Fibroblast of skin of right biceps (primary cell): ENCODE measurements around the gene TBC1D9.
"Not testable (repeated sequence)": the region's sequence is repeated elsewhere in the genome, so short reads cannot be mapped to it uniquely, and the experiment has no call there.

Experiments used
- DNase-seq: peaks from one replicate; pipeline ENCODE4 v3.0.0-alpha.2; 2013

Gene TBC1D9

GRCh38 chr4:140756319-140757231 is at the start of gene TBC1D9:
Gene TBC1D9, minus strand, starts transcription at chr4:140756385. Its CDS starts 340 bp downstream, at chr4:140756045.
- DNase-seq = peak; percentile 85

- DNase-seq = no peak
These were observed 49.1 kb upstream of the TBC1D9 start for GRCh38 chr4:140805293-140805692.

GRCh38 chr4:140802591-140802990 is 46.4 kb upstream of the TBC1D9 start:
- no peak for DNase-seq

GRCh38 chr4:140800666-140801065 is 44.5 kb upstream of the TBC1D9 start:
- no peak for DNase-seq

GRCh38 chr4:140799686-140800225 is 43.6 kb upstream of the TBC1D9 start:
- DNase-seq = no peak

DNA sequence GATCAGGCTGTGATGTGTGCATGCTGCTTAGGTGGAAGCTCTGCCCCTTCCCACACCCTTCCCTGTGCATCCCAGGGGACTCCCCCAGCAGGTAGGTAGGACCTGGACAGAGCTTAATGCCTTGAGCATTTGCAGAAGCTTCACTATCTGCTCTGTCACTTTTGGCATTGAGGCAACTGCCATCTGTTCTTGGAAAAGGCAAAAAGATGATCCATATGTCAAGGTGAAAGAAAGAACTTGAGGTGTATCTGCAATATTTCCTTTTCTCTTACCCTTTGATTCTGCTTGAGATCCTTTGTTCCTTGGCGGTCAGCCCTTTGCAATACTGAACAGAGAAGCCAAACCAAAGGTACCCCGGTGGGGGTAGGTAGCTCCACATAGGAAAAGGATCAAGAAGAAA is 37.1 kb upstream of the TBC1D9 start:
- no peak for DNase-seq

DNA sequence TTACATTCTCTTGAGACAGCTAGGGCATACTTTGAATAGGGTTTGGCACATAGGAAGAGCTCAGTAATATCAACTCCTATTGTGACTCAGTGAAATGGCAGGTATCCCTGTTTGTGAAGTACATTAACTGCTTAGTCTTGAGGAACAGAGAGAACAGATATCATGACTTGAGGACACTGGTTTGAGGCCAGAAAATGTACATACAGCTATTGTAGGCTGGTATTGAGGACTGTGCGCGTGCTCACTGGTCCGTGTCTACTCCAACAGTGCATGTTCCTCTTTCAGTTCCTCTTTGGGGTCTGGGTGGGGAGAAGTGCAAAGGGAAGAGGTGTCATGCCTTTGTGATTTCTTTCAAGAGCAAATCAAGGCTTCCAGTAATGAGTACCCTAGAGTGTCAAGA is 34.6 kb upstream of the TBC1D9 start:
- no peak for DNase-seq

GRCh38 chr4:140790171-140790570 is 34.0 kb upstream of the TBC1D9 start:
- DNase-seq = no peak

GRCh38 chr4:140789759-140790158 is 33.6 kb upstream of the TBC1D9 start:
- peak; percentile 53 for DNase-seq

DNA sequence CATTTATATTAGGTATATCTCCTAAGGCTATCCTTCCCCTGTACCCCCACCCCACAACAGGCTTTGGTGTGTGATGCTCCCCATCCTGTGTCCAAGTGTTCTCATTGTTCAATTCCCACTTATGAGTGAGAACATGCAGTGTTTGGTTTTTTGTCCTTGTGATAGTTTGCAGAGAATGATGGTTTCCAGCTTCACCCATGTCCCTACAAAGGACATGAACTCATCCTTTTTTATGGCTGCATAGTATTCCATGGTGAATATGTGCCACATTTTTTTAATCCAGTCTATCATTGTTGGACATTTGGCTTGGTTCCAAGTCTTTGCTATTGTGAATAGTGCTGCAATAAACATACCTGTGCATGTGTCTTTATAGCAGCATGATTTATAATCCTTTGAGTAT is 26.6 kb upstream of the TBC1D9 start:
- not testable (repeated sequence) for DNase-seq

- DNase-seq = no peak
These were observed 25.4 kb upstream of the TBC1D9 start for GRCh38 chr4:140781596-140781995.

DNA sequence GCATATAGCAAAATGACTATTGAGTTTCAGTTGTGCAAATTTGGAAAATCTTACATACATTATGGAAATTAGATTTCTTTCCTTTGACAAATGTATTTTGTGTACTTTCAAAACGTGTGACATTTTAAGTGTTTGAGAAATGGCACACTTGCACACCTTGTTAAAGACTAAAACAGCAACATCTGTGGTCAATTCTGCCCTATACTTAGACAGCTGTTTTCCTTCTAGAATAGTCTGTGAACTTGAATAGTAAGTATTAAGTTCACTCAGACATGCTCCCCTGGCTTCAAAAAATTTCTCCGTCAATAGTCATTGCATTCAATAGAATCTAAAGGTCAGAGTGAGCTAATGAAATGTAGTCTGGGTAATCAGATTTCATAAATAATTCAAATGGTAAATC is 21.7 kb upstream of the TBC1D9 start:
- DNase-seq = no peak

DNA sequence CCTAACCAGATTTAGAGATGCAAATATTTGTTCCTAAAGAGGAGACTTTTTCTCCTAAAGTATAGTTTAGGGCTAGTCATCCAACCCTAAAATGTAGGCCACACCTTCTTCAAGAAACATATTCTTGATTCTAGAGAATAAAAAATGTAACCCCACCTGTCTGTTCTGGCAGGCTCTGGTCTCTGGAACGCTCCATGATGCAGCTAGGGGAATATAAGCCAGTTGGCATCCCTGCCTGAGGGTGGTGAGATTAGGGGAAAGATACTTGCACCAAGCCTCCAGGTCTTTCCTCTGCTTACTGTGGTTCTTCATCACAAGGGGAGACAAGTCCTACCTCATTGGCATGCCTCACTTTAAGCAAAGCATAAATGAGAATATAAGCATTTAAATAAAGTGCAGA is 21.2 kb upstream of the TBC1D9 start:
- DNase-seq = no peak

GRCh38 chr4:140776556-140776955 is 20.4 kb upstream of the TBC1D9 start:
- DNase-seq = no peak

- DNase-seq = no peak
These were observed 18.8 kb upstream of the TBC1D9 start for GRCh38 chr4:140774956-140775355.

- DNase-seq = no peak
These were observed 18.3 kb upstream of the TBC1D9 start for GRCh38 chr4:140774510-140774909.

DNA sequence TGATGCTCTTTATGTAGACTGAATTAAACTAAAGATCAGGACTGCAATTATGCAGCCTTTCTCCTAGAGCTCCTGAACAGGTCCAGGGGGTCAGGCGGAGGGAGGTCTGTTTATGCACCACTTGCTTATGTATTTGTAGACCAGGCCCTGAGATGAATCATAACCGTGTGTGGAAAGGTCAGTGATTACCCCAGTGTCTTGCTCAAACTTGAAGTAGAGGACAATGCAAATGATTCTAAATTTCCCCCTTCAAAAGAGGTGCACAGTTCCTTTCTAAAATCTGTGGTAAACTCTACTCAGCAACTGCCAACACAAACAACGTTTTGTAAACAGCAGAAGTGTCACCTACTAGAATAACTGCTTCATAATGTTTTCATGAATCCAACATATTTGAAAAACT is 13.0 kb upstream of the TBC1D9 start:
- no peak for DNase-seq

GRCh38 chr4:140764785-140765392 is 8.7 kb upstream of the TBC1D9 start:
- no peak for DNase-seq

- DNase-seq = no peak
These were observed 6.0 kb upstream of the TBC1D9 start for GRCh38 chr4:140762202-140762601.

GRCh38 chr4:140757232-140757630 is 1.0 kb upstream of the TBC1D9 start:
- no peak for DNase-seq

DNA sequence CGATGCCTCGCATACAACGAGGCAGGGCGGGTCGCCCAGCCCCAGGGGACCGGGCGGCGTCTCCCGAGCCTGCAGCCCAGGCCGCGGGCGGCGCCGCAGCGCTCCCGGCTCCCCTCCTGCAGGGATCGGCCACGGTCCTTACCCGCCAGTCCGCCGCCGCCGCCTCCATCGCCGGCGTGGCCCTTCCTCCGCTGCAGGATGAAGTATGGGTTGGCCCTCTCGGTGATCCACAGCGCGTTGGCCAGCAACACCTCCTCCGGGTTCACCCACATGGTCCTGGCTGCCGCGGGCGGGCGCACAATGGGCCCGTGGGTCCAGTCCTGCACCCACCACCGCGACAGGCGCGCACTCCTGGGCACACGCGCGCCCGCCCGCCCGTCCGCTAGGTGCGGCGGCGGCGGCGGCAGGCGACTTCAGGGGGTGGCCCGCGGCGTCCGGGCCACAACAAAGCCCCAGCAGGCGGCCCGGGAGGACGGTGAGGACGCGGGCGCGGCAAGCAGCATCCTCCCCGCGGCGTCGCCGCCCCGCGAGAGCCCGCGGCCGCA is 339 bp downstream of the TBC1D9 start:
- DNase-seq = peak; percentile 59

DNA sequence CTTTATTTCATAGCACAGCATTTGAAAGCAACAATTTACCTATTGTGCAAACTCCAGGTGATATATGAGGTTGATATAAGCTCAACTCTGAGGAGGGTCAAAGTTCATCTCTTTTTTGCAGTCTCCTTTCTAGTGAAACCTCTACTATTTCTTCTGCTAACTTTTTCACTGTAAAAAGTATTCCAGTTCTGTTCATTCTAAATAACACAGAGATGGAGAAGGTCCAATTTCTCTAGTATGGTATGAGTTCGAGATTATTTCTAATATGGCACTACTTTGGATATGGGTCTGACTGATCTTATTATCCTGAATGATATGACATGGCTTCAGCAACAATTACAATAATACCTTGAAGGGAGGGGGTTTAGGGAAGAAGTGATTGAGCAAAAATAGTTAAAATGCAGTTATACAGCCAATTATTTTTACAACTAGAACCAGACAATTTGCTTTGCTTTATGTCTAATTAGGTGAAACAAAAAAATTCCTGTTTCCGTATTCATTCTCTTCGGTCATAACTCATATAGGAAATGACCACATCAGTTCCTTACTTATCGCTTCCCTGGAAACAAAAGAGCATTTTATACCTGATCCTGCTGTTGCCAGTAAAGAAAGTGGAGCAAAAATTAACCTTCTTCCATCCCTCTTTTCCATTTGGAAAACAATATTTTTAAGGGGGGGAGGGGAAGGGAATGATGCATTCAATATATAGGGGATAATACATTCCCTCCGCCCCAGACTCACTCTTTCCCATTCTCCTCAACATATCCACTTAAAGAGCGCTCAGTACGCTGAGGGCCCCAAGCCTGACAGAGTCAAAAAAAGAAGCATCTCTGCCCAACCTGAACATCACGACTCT is 1.0 kb downstream of the TBC1D9 start:
- no peak for DNase-seq

DNA sequence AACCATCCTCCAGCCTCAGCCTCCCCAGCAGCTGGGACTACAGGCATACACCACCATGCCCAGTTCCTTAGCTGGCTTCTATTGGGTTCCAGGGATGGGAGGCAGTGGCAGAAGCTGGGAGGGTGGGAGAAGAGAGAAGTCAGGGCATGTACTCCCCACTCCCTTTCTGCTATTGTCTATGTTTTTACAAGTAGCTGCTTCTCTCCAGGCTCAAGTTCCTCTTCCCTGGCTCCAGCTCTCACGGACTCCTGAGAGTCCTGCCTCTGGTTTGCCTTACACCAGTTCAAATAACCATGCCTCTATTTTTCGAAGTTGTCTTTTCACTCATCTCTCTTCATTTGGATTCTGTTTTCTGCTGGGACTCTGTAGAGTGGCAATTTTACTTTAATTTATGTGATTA is 2.9 kb downstream of the TBC1D9 start:
- no peak for DNase-seq
